Limb (tissue), 2 donors: Measurements from ENCODE around the gene SNX15.
A peak's percentile ranks its signal among the peaks of the same experiment; 100 is the strongest.

Experiments
- DNase-seq, 2 donors: peaks; one replicate each; pipeline ENCODE4 v3.0.0-alpha.2; 2016; ENCODE audit errors: extremely low spot score in 2 of 2

Gene SNX15

GRCh38 chr11:65083834-65084597 lies 56.8 kb downstream of the SNX15 start, which contains the start of the genes CDCA5 and ZFPL1:
TSS of gene CDCA5 (minus strand) at chr11:65084040. CDS start at chr11:65083978, 62 bp downstream.
TSS of gene ZFPL1 (plus strand) at chr11:65084222. CDS start at chr11:65084699, 477 bp downstream.
- DNase-seq: peak; percentile 98

- DNase-seq: no peak
These were observed 57.5 kb downstream of the SNX15 start for GRCh38 chr11:65084598-65085375.

GRCh38 chr11:65085446-65085845 lies 58.2 kb downstream of the SNX15 start:
- DNase-seq: no peak

GRCh38 chr11:65086809-65087208 lies 59.6 kb downstream of the SNX15 start:
- DNase-seq: no peak

GRCh38 chr11:65087216-65087615 lies 60.0 kb downstream of the SNX15 start:
- DNase-seq: no peak

GRCh38 chr11:65087827-65088226 lies 60.6 kb downstream of the SNX15 start:
- DNase-seq: no peak

GRCh38 chr11:65089621-65090020 lies 62.4 kb downstream of the SNX15 start:
- no peak for DNase-seq
